ENCODE measurements around the gene ESAM. TPM values are rescaled to one million over a fixed set of nuclear protein-coding genes. Genes with fewer than 3 reads are reported as not detected.

ESAM gene
- total RNA-seq, 1 donor from 2014 or later, result 0.54 TPM

GRCh38 chr11:124737638-124738305 lies 24.3 kb downstream of the ESAM start:
- Mint-ChIP-seq H3K36me3 (ENCODE audit: unreplicated experiment) (no peaks in the 10 kb centered on the region), H3K4me3 (ENCODE audit: unreplicated experiment) (no peak overlapping the region), H3K27ac (ENCODE audit: unreplicated experiment) (peak overlapping the region; percentile 70), H3K4me1 (ENCODE audit: low read depth, unreplicated experiment) (peaks cover 33% of the 10 kb centered on the region), H3K27me3 (ENCODE audit: unreplicated experiment) (peaks cover 24% of the 10 kb centered on the region), H3K9me3 (ENCODE audit: unreplicated experiment) (peaks cover 12% of the 10 kb centered on the region)
- no peak for DNase-seq
- no peak for TF ChIP-seq CTCF (IDR thresholded peaks at IDR 0.05; ENCODE audit: partially characterized antibody, unreplicated experiment)

GRCh38 chr11:124736736-124737135 lies 25.4 kb downstream of the ESAM start:
- H3K4me1 Mint-ChIP-seq (ENCODE audit: low read depth, unreplicated experiment), result peaks cover 32% of the 10 kb centered on the region
- peaks cover 22% of the 10 kb centered on the region for H3K27me3 Mint-ChIP-seq (ENCODE audit: unreplicated experiment)
- DNase-seq, result no peak
- H3K36me3 Mint-ChIP-seq (ENCODE audit: unreplicated experiment), result no peaks in the 10 kb centered on the region
- TF ChIP-seq CTCF (IDR thresholded peaks at IDR 0.05; ENCODE audit: partially characterized antibody, unreplicated experiment), result no peak
- no peak overlapping the region for H3K4me3 Mint-ChIP-seq (ENCODE audit: unreplicated experiment)
- peaks cover 12% of the 10 kb centered on the region for H3K9me3 Mint-ChIP-seq (ENCODE audit: unreplicated experiment)
- no peak overlapping the region for H3K27ac Mint-ChIP-seq (ENCODE audit: unreplicated experiment)

GRCh38 chr11:124732230-124732629 lies 29.9 kb downstream of the ESAM start:
- Mint-ChIP-seq H3K36me3 (ENCODE audit: unreplicated experiment) (no peaks in the 10 kb centered on the region), H3K9me3 (ENCODE audit: unreplicated experiment) (peaks cover 5% of the 10 kb centered on the region), H3K27me3 (ENCODE audit: unreplicated experiment) (peaks cover 5% of the 10 kb centered on the region), H3K4me1 (ENCODE audit: low read depth, unreplicated experiment) (peaks cover 15% of the 10 kb centered on the region), H3K27ac (ENCODE audit: unreplicated experiment) (no peak overlapping the region), H3K4me3 (ENCODE audit: unreplicated experiment) (no peak overlapping the region)
- no peak for TF ChIP-seq CTCF (IDR thresholded peaks at IDR 0.05; ENCODE audit: partially characterized antibody, unreplicated experiment)
- no peak for DNase-seq

GRCh38 chr11:124729571-124729970 lies 32.5 kb downstream of the ESAM start:
- no peak for TF ChIP-seq CTCF (IDR thresholded peaks at IDR 0.05; ENCODE audit: partially characterized antibody, unreplicated experiment)
- H3K4me1 Mint-ChIP-seq (ENCODE audit: low read depth, unreplicated experiment), result peaks cover 29% of the 10 kb centered on the region
- H3K4me3 Mint-ChIP-seq (ENCODE audit: unreplicated experiment), result no peak overlapping the region
- peaks cover 8% of the 10 kb centered on the region for H3K9me3 Mint-ChIP-seq (ENCODE audit: unreplicated experiment)
- H3K36me3 Mint-ChIP-seq (ENCODE audit: unreplicated experiment), result no peaks in the 10 kb centered on the region
- DNase-seq, result no peak
- peaks cover 3% of the 10 kb centered on the region for H3K27me3 Mint-ChIP-seq (ENCODE audit: unreplicated experiment)
- no peak overlapping the region for H3K27ac Mint-ChIP-seq (ENCODE audit: unreplicated experiment)

- H3K9me3 Mint-ChIP-seq (ENCODE audit: unreplicated experiment), result peaks cover 9% of the 10 kb centered on the region
- H3K4me3 Mint-ChIP-seq (ENCODE audit: unreplicated experiment), result no peak overlapping the region
- peaks cover 29% of the 10 kb centered on the region for H3K4me1 Mint-ChIP-seq (ENCODE audit: low read depth, unreplicated experiment)
- H3K27me3 Mint-ChIP-seq (ENCODE audit: unreplicated experiment), result peaks cover 3% of the 10 kb centered on the region
- no peak for DNase-seq
- no peaks in the 10 kb centered on the region for H3K36me3 Mint-ChIP-seq (ENCODE audit: unreplicated experiment)
- H3K27ac Mint-ChIP-seq (ENCODE audit: unreplicated experiment), result peak overlapping the region; percentile 57
- TF ChIP-seq CTCF (IDR thresholded peaks at IDR 0.05; ENCODE audit: partially characterized antibody, unreplicated experiment), result no peak
Measured at GRCh38 chr11:124728134-124728533, 34.0 kb downstream of the ESAM start.

Measured in glutamatergic neuron (in vitro differentiated cells).